ENCODE measurements around the gene SHFL. TPM values are rescaled to one million over a fixed set of nuclear protein-coding genes. Genes with fewer than 3 reads are reported as not detected.

SHFL gene
- total and polyA plus RNA-seq, 2 of the 4 experiments (the other 2 are of a cell fraction) = 9.0 to 32.1 TPM

- no peaks in the 10 kb centered on the region for H3K36me3 ChIP-seq (ENCODE audit: control insufficient read depth, insufficient read depth, low read length)
- BruUV-seq (replicated peaks) = no TSS peak
- intact Hi-C loops (cut with micrococcal nuclease) (no loop called here), in situ Hi-C loops (cut with MboI; ENCODE audit: low sequenced_read_pairs) (no loop called here), dilution Hi-C loops (cut with HindIII; ENCODE audit: low sequenced_read_pairs, unreplicated experiment) (no loop called here)
- H3K4ac ChIP-seq (ENCODE audit: low read depth, low read length) = no peak overlapping the region
- no peaks in the 10 kb centered on the region for H3K79me1 ChIP-seq (ENCODE audit: low read depth in 1 of 2, low read length in 2 of 2)
- no peak overlapping the region for H2BK20ac ChIP-seq (ENCODE audit: low read depth, low read length)
- H2AK9ac ChIP-seq (replicated peaks; ENCODE audit: low read depth, low read length, poor library complexity) = no peak overlapping the region
- no peak overlapping the region for H2BK120ac ChIP-seq (ENCODE audit: low read depth, low read length)
- H3K18ac ChIP-seq (ENCODE audit: low read depth, low read length) = no peak overlapping the region
- no peak for TF ChIP-seq CHD1 (IDR thresholded peaks at IDR 0.05; ENCODE audit: low read depth, low read length)
- no peak for TF ChIP-seq MXI1 (IDR thresholded peaks at IDR 0.05; ENCODE audit: borderline replicate concordance, low read depth, low read length)
- TF ChIP-seq USF2 (IDR thresholded peaks at IDR 0.05; ENCODE audit: low read depth, low read length) = no peak
- no peak for TF ChIP-seq RFX5 (IDR thresholded peaks at IDR 0.05; ENCODE audit: low read depth, low read length)
- TF ChIP-seq NFE2L2 (IDR thresholded peaks at IDR 0.05; ENCODE audit: low read depth, low read length) = no peak
- no peak for TF ChIP-seq ELK1 (IDR thresholded peaks at IDR 0.05; ENCODE audit: borderline replicate concordance, low read depth, low read length)
- no peak for TF ChIP-seq MAFK (IDR thresholded peaks at IDR 0.05; ENCODE audit: low read depth, low read length)
- no peak for TF ChIP-seq CTCF (conservative IDR thresholded peaks at IDR 0.05; ENCODE audit: low read depth, low read length)
- TF ChIP-seq CEBPB (IDR thresholded peaks at IDR 0.05; ENCODE audit: low read depth, low read length) = no peak
- TF ChIP-seq RAD21 (IDR thresholded peaks at IDR 0.05; ENCODE audit: low read length) = no peak
- no peak for TF ChIP-seq BHLHE40 (IDR thresholded peaks at IDR 0.05; ENCODE audit: low read depth, low read length)
- H3K9me1 ChIP-seq (ENCODE audit: insufficient read depth, low read length) = no peaks in the 10 kb centered on the region
- no peak for ATAC-seq (ENCODE audit: low read depth)
- POLR2A ChIA-PET (ENCODE audit: unreplicated experiment) = no interaction called here
- H3K27ac ChIP-seq (ENCODE audit: insufficient read depth, low read length) = no peak overlapping the region
- CTCF ChIA-PET = no interaction called here
- H3K4me1 ChIP-seq (ENCODE audit: control insufficient read depth, insufficient read depth, low read length) = no peaks in the 10 kb centered on the region
- no peak overlapping the region for H3K56ac ChIP-seq (ENCODE audit: extremely low read depth, insufficient read depth, low read length)
- peaks cover 38% of the 10 kb centered on the region for H3K27me3 ChIP-seq (ENCODE audit: control insufficient read depth, insufficient read depth, low read length)
- no peak overlapping the region for H4K5ac ChIP-seq (ENCODE audit: low read depth, low read length)
- no peak overlapping the region for H2AFZ ChIP-seq (replicated peaks; ENCODE audit: low read length, poor library complexity)
- no peak overlapping the region for H2AK5ac ChIP-seq (ENCODE audit: low read depth, low read length)
- H3K9ac ChIP-seq (ENCODE audit: low read depth, low read length) = no peak overlapping the region
- H2BK5ac ChIP-seq (ENCODE audit: low read depth, low read length, poor library complexity, severe bottlenecking) = no peak overlapping the region
- H2BK15ac ChIP-seq (ENCODE audit: low read depth, low read length) = no peak overlapping the region
- WGBS, 2 experiments (ENCODE audit: extremely low coverage in 2 of 2, insufficient read length in 1 of 2) = no CpG with 5 or more reads among the region's 5 CpGs
- H3K23ac ChIP-seq (ENCODE audit: low read depth, low read length) = no peak overlapping the region
- H3K9me3 ChIP-seq (ENCODE audit: control insufficient read depth, insufficient read depth, low read length) = peaks cover 26% of the 10 kb centered on the region
- DNase-seq = no peak
- no peak overlapping the region for H3K14ac ChIP-seq (replicated peaks; ENCODE audit: low read depth, low read length)
- H4K20me1 ChIP-seq (ENCODE audit: insufficient read depth, low read length) = no peaks in the 10 kb centered on the region
- no peak overlapping the region for H4K91ac ChIP-seq (ENCODE audit: insufficient read depth, low read depth, low read length)
- no peak overlapping the region for H3K4me3 ChIP-seq (ENCODE audit: insufficient read depth, low read depth, low read length)
- H4K8ac ChIP-seq (ENCODE audit: low read depth in 2 of 2, low read length in 2 of 2) = no peak overlapping the region
- H3K4me2 ChIP-seq (ENCODE audit: low read depth, low read length) = no peak overlapping the region
Observed at GRCh38 chr19:10037809-10038208, 48.3 kb upstream of the SHFL start.

Data from IMR-90 (cell line).